GM18519 (cell line): ENCODE data around the gene SACM1L.
"Not testable (repeated sequence)": the region's sequence is repeated elsewhere in the genome, so short reads cannot be mapped to it uniquely, and the experiment has no call there.

ENCODE experiments used
- ATAC-seq: cut with Tn5 transposase; IDR thresholded peaks from one replicate; pipeline ENCODE4 v1.9.1; 2021; ENCODE audit warnings: mild to moderate bottlenecking, moderate library complexity; ENCODE audit not compliant: unreplicated experiment, low FRiP score

The SACM1L gene

GRCh38 chr3:45737234-45737633, 48.0 kb downstream of the SACM1L start:
- ATAC-seq: no peak

- ATAC-seq: no peak
These were observed 50.8 kb downstream of the SACM1L start for GRCh38 chr3:45739991-45740390.

- ATAC-seq: no peak
These were observed 52.1 kb downstream of the SACM1L start for GRCh38 chr3:45741247-45741646.

- no peak for ATAC-seq
These were observed 52.7 kb downstream of the SACM1L start for GRCh38 chr3:45741742-45742460.

GRCh38 chr3:45742461-45743089, 53.4 kb downstream of the SACM1L start:
- no peak for ATAC-seq

- ATAC-seq: no peak
These were observed 57.1 kb downstream of the SACM1L start for GRCh38 chr3:45746165-45746776.

- ATAC-seq: no peak
These were observed 57.8 kb downstream of the SACM1L start for GRCh38 chr3:45746777-45747622.

GRCh38 chr3:45748068-45748467, 58.9 kb downstream of the SACM1L start:
- no peak for ATAC-seq

- ATAC-seq: not testable (repeated sequence)
These were observed 59.9 kb downstream of the SACM1L start for GRCh38 chr3:45749036-45749600.

GRCh38 chr3:45749880-45750279, 60.7 kb downstream of the SACM1L start:
- no peak for ATAC-seq

- no peak for ATAC-seq
These were observed 62.5 kb downstream of the SACM1L start for GRCh38 chr3:45751537-45752242.

GRCh38 chr3:45753095-45753494, 63.9 kb downstream of the SACM1L start:
- ATAC-seq: no peak

GRCh38 chr3:45754461-45754860, 65.3 kb downstream of the SACM1L start:
- ATAC-seq: no peak

GRCh38 chr3:45756055-45756454, 66.9 kb downstream of the SACM1L start:
- ATAC-seq: no peak

GRCh38 chr3:45757141-45757540, 67.9 kb downstream of the SACM1L start:
- not testable (repeated sequence) for ATAC-seq

GRCh38 chr3:45758871-45759270, 69.7 kb downstream of the SACM1L start:
- ATAC-seq: no peak

- ATAC-seq: no peak
These were observed 70.7 kb downstream of the SACM1L start for GRCh38 chr3:45759851-45760250.

GRCh38 chr3:45760878-45761711, 71.9 kb downstream of the SACM1L start:
- ATAC-seq: no peak

GRCh38 chr3:45761831-45762230, 72.6 kb downstream of the SACM1L start:
- no peak for ATAC-seq
